ENCODE measurements around the gene DRAP1. TPM values are rescaled to one million over a fixed set of nuclear protein-coding genes. Genes with fewer than 3 reads are reported as not detected.
"Not testable (repeated sequence)": the region's sequence is repeated elsewhere in the genome, so short reads cannot be mapped to it uniquely, and the experiment has no call there.

DRAP1 gene
- total RNA-seq, 5 donors from 2014 or later (not counting 1 experiment from before 2014, with no cell fraction given), result 56.3 to 122 (median 107) TPM

DNA sequence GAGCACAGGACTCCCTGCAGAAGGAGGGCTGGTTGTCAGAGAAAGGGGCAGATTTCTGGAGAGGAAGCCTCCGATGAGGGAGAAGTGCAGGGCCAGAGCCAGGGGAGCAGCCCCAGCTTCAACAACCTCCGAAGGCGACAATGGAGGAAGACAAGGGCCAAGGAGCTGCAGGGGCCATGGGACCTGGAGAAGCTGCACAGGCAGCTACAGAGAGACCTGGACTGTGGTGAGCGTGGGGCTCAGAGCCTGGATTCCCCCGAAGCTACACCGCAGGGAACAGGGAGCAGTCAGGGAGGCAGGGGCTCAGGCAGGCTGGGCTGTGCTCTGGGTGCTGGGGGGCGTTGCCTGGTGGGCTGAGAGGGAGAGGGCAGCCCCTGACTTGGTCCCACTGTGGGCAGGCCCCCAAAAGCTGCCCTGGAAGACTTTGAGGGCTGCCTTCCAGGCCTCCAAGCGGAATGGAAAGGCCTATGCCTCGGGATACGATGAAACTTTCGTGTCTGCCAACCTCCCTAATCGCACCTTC lies 28.4 kb downstream of the DRAP1 start:
- no peak for DNase-seq
- Histone ChIP-seq H3K4me1 (ENCODE audit: control insufficient read depth in 1 of 2, extremely low read depth in 1 of 2, insufficient read depth in 2 of 2, low read length in 2 of 2) (no peaks in the 10 kb centered on the region), H3K9me3 (no peaks in the 10 kb centered on the region), H3K27me3 (replicated peaks in 1 of 2; ENCODE audit: control insufficient read depth in 2 of 2, extremely low read depth in 1 of 2, insufficient read depth in 2 of 2, low read length in 1 of 2) (peaks cover 0 to 3% of the 10 kb centered on the region in 2 experiments), H3K27ac (ENCODE audit: low read length) (no peak overlapping the region), H3K4me3 (ENCODE audit: control insufficient read depth in 1 of 2, extremely low read depth in 1 of 2, low read length in 1 of 2) (no peak overlapping the region), H3K36me3 (ENCODE audit: control insufficient read depth in 2 of 2, extremely low read depth in 1 of 2, insufficient read depth in 1 of 2, low read length in 1 of 2) (no peaks in the 10 kb centered on the region)
- Mint-ChIP-seq H3K9me3 (no peaks in the 10 kb centered on the region), H3K27ac (no peak overlapping the region), H3K27me3 (no peaks in the 10 kb centered on the region), H3K4me1 (no peaks in the 10 kb centered on the region), H3K4me3 (no peak overlapping the region), H3K36me3 (no peaks in the 10 kb centered on the region)
- WGBS (ENCODE audit: insufficient coverage), result 90% methylated on average over 7 of the region's 12 CpGs
- CTCF ChIA-PET, result no interaction called here
- POLR2A ChIA-PET, result no interaction called here
- no peak for ATAC-seq (replicated peaks in 1 of 4)

DNA sequence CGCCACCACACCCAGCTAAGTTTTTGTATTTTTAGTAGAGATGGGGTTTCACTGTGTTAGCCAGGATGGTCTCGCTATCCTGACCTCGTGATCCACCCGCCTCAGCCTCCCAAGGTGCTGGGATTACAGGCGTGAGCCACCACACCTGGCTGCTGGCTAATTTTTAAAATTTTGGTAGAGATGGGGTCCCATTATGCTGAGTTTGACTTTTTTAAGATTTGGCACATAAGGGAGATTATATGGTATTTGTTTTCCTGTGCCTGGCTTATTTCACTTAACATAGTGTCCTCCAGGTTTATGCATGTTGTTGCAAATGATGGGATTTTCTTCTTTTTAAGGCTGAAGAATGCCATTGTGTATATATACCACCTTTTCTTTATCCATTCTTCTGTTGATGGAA lies 31.5 kb downstream of the DRAP1 start:
- ATAC-seq (replicated peaks in 1 of 4); H3K36me3 ChIP-seq (ENCODE audit: control insufficient read depth in 2 of 2, extremely low read depth in 1 of 2, insufficient read depth in 1 of 2, low read length in 1 of 2); H3K4me1 Mint-ChIP-seq; H3K36me3 Mint-ChIP-seq; H3K9me3 Mint-ChIP-seq; H3K4me1 ChIP-seq (ENCODE audit: control insufficient read depth in 1 of 2, extremely low read depth in 1 of 2, insufficient read depth in 2 of 2, low read length in 2 of 2); DNase-seq; H3K27me3 ChIP-seq (replicated peaks in 1 of 2; ENCODE audit: control insufficient read depth in 2 of 2, extremely low read depth in 1 of 2, insufficient read depth in 2 of 2, low read length in 1 of 2); H3K27ac Mint-ChIP-seq; H3K27me3 Mint-ChIP-seq; POLR2A ChIA-PET; H3K27ac ChIP-seq (ENCODE audit: low read length); H3K9me3 ChIP-seq; H3K4me3 Mint-ChIP-seq; H3K4me3 ChIP-seq (ENCODE audit: control insufficient read depth in 1 of 2, extremely low read depth in 1 of 2, low read length in 1 of 2): not testable (repeated sequence)
- 89% methylated on average over 4 of the region's 5 CpGs for WGBS (ENCODE audit: insufficient coverage)
- CTCF ChIA-PET, result interaction anchor here in 1 of 2 donors (0.6 kb wide), 1 partner anchor 442 kb away, joined by 3 read pairs; no protein-coding TSS in a partner anchor

DNA sequence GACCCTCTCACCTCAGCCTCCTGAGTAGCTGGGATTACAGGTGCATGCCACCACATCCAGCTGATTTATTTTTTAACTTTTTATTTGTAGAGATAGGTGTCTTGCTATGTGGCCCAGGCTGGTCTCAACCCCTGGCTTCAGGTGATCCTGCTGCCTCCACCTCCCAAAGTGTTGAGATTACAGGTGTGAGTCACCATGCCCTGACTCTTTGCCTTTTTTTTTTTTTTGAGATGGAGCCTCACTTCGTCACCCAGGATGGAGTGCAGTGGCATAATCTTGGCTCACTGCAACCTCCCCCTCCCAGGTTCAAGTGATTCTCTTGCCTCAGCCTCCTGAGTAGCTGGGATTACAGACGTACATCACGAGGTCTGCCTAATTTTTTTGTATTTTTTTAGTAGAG lies 32.4 kb downstream of the DRAP1 start:
- H3K4me3 ChIP-seq (ENCODE audit: control insufficient read depth in 1 of 2, extremely low read depth in 1 of 2, low read length in 1 of 2); H3K36me3 ChIP-seq (ENCODE audit: control insufficient read depth in 2 of 2, extremely low read depth in 1 of 2, insufficient read depth in 1 of 2, low read length in 1 of 2); DNase-seq; POLR2A ChIA-PET; H3K4me1 ChIP-seq (ENCODE audit: control insufficient read depth in 1 of 2, extremely low read depth in 1 of 2, insufficient read depth in 2 of 2, low read length in 2 of 2); H3K4me1 Mint-ChIP-seq; H3K27ac Mint-ChIP-seq; H3K9me3 Mint-ChIP-seq; H3K36me3 Mint-ChIP-seq; ATAC-seq (replicated peaks in 1 of 4); H3K27me3 ChIP-seq (replicated peaks in 1 of 2; ENCODE audit: control insufficient read depth in 2 of 2, extremely low read depth in 1 of 2, insufficient read depth in 2 of 2, low read length in 1 of 2); H3K27me3 Mint-ChIP-seq; H3K9me3 ChIP-seq; H3K27ac ChIP-seq (ENCODE audit: low read length); H3K4me3 Mint-ChIP-seq: not testable (repeated sequence)
- CTCF ChIA-PET, result interaction anchor here in 1 of 2 donors (0.6 to 0.7 kb wide), 2 partner anchors 22 to 67 kb away, joined by 3 to 7 read pairs; no protein-coding TSS in a partner anchor
- WGBS (ENCODE audit: insufficient coverage), result no CpG with 5 or more reads among the region's 3 CpGs

DNA sequence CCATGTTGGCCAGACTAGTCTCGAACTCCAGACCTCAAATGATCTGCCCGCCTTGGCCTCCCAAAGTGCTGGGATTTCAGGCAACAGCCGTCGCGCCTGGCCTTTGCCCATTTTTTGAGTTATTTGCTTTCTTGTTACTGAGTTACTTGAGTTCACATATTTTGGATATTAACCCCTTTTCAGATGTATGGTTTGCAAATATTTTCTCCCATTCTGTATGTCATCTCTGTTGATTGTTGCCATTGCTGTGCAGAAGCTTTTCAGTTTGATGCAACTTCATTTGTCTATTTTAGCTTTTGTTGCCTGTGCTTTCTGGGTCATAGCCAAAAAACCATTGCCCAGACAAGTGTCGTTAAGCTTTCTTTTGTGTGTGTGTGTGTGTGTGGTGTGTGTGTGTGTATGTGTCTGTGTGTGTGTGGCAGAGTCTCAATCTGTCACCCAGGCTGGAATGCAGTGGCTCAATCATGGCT lies 32.9 kb downstream of the DRAP1 start:
- no peak overlapping the region for H3K27ac ChIP-seq (ENCODE audit: low read length)
- no peaks in the 10 kb centered on the region for H3K36me3 Mint-ChIP-seq
- 88% methylated on average over 5 of the region's 6 CpGs for WGBS (ENCODE audit: insufficient coverage)
- peaks cover 2 to 10% of the 10 kb centered on the region in 2 experiments for H3K4me1 ChIP-seq (ENCODE audit: control insufficient read depth in 1 of 2, extremely low read depth in 1 of 2, insufficient read depth in 2 of 2, low read length in 2 of 2)
- peaks cover 0 to 5% of the 10 kb centered on the region in 2 experiments for H3K27me3 ChIP-seq (replicated peaks in 1 of 2; ENCODE audit: control insufficient read depth in 2 of 2, extremely low read depth in 1 of 2, insufficient read depth in 2 of 2, low read length in 1 of 2)
- H3K4me3 ChIP-seq (ENCODE audit: control insufficient read depth in 1 of 2, extremely low read depth in 1 of 2, low read length in 1 of 2), result no peak overlapping the region
- ChIA-PET CTCF (no interaction called here), POLR2A (no interaction called here)
- H3K36me3 ChIP-seq (ENCODE audit: control insufficient read depth in 2 of 2, extremely low read depth in 1 of 2, insufficient read depth in 1 of 2, low read length in 1 of 2), result no peaks in the 10 kb centered on the region
- H3K27ac Mint-ChIP-seq, result no peak overlapping the region
- ATAC-seq (replicated peaks in 1 of 4), result no peak
- H3K9me3 Mint-ChIP-seq, result no peaks in the 10 kb centered on the region
- no peaks in the 10 kb centered on the region for H3K27me3 Mint-ChIP-seq
- peaks cover 8 to 10% (median 10%) of the 10 kb centered on the region in 3 donors for H3K4me1 Mint-ChIP-seq
- no peaks in the 10 kb centered on the region for H3K9me3 ChIP-seq
- H3K4me3 Mint-ChIP-seq, result no peak overlapping the region
- no peak for DNase-seq

DNA sequence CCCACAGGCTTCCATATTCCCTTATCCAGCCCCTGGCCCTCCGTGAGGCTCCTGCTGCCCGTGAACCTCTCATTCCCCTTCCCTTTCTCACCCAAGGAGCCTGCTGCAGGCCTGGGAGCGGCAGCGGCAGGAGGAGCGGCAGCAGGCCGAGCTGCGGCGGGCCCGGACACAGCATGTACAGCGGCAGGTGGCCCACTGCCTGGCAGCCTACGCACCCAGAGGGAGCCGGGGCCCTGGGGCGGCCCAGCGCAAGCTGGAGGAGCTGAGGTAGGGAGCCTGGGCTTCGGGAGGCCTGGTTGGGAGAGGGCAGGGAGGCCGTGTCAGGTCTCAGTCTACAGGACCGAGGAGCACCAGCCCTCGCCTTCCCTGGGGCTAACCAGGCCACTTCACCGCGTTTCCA lies 34.2 kb downstream of the DRAP1 start:
- POLR2A ChIA-PET, result interaction anchor here in 1 of 2 donors (0.6 kb wide), 1 partner anchor 1073 kb away, joined by 3 read pairs; no protein-coding TSS in a partner anchor
- no peak overlapping the region for H3K4me3 Mint-ChIP-seq

DNA sequence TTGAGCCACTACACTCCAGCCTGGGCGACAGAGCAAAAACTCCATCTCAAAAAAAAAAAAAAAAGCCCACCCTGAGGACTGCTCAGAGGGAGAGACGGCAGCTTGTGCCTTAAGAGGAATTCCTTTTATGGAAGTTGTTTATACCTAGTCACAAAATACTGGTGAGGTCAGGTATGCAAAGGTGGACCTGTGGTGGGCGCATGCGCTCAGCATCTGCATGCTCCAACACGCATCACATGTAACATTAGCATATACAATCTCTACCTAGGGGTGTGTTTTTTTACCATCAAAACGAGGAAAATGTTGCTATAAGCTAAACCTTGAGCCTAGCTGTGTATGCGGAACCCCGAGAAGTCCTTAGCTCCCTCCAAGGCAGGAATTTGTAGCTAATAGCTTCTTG lies 35.5 kb downstream of the DRAP1 start:
- no peaks in the 10 kb centered on the region for H3K9me3 Mint-ChIP-seq
- no peak for ATAC-seq (replicated peaks in 1 of 4)
- H3K36me3 ChIP-seq (ENCODE audit: control insufficient read depth in 2 of 2, extremely low read depth in 1 of 2, insufficient read depth in 1 of 2, low read length in 1 of 2), result no peaks in the 10 kb centered on the region
- H3K27me3 ChIP-seq (replicated peaks in 1 of 2; ENCODE audit: control insufficient read depth in 2 of 2, extremely low read depth in 1 of 2, insufficient read depth in 2 of 2, low read length in 1 of 2), result peaks cover 0 to 3% of the 10 kb centered on the region in 2 experiments
- no peak for DNase-seq
- no peak overlapping the region for H3K4me3 ChIP-seq (ENCODE audit: control insufficient read depth in 1 of 2, extremely low read depth in 1 of 2, low read length in 1 of 2)
- ChIA-PET CTCF (interaction anchor here in 1 of 2 donors (1.0 kb wide), 1 partner anchor 67 kb away, joined by 3 read pairs; the partner anchor contains the start of gene FIBP), POLR2A (interaction anchor here in 1 of 2 donors (0.5 to 0.7 kb wide), 2 partner anchors 24 to 147 kb away, joined by 3 to 8 read pairs; no protein-coding TSS in a partner anchor)
- 80% methylated on average over 3 of the region's 8 CpGs for WGBS (ENCODE audit: insufficient coverage)
- H3K36me3 Mint-ChIP-seq, result no peaks in the 10 kb centered on the region
- H3K4me1 Mint-ChIP-seq, result peaks cover 19 to 23% (median 21%) of the 10 kb centered on the region in 3 donors
- H3K9me3 ChIP-seq, result no peaks in the 10 kb centered on the region
- no peak overlapping the region for H3K27ac Mint-ChIP-seq
- H3K27ac ChIP-seq (ENCODE audit: low read length), result no peak overlapping the region
- H3K4me3 Mint-ChIP-seq, result no peak overlapping the region
- peaks cover 6 to 23% of the 10 kb centered on the region in 2 experiments for H3K4me1 ChIP-seq (ENCODE audit: control insufficient read depth in 1 of 2, extremely low read depth in 1 of 2, insufficient read depth in 2 of 2, low read length in 2 of 2)
- H3K27me3 Mint-ChIP-seq, result no peaks in the 10 kb centered on the region

More for the DNA sequence above, 34.2 kb downstream of the DRAP1 start:
- H3K4me1 ChIP-seq (ENCODE audit: control insufficient read depth in 1 of 2, extremely low read depth in 1 of 2, insufficient read depth in 2 of 2, low read length in 2 of 2), result peaks cover 6 to 20% of the 10 kb centered on the region in 2 experiments
- H3K36me3 ChIP-seq (ENCODE audit: control insufficient read depth in 2 of 2, extremely low read depth in 1 of 2, insufficient read depth in 1 of 2, low read length in 1 of 2), result no peaks in the 10 kb centered on the region
- Mint-ChIP-seq H3K27me3 (no peaks in the 10 kb centered on the region), H3K27ac (no peak overlapping the region), H3K9me3 (no peaks in the 10 kb centered on the region), H3K4me1 (peaks cover 17 to 21% (median 21%) of the 10 kb centered on the region in 3 donors), H3K36me3 (no peaks in the 10 kb centered on the region)
- ATAC-seq (replicated peaks in 1 of 4) (no peak), DNase-seq (no peak)
- no peak overlapping the region for H3K4me3 ChIP-seq (ENCODE audit: control insufficient read depth in 1 of 2, extremely low read depth in 1 of 2, low read length in 1 of 2)
- 98% methylated on average over 13 of the region's 20 CpGs for WGBS (ENCODE audit: insufficient coverage)
- H3K9me3 ChIP-seq, result no peaks in the 10 kb centered on the region
- H3K27me3 ChIP-seq (replicated peaks in 1 of 2; ENCODE audit: control insufficient read depth in 2 of 2, extremely low read depth in 1 of 2, insufficient read depth in 2 of 2, low read length in 1 of 2), result peaks cover 0 to 3% of the 10 kb centered on the region in 2 experiments
- CTCF ChIA-PET, result no interaction called here
- no peak overlapping the region for H3K27ac ChIP-seq (ENCODE audit: low read length)

All from T-cell (primary cell).